RPMI7951 (cell line): ENCODE data around the gene ABCF2. TPM values are rescaled to one million over a fixed set of nuclear protein-coding genes. Genes with fewer than 3 reads are reported as not detected.

ENCODE experiments used
- DNase-seq: peaks from one replicate; pipeline ENCODE4 v3.0.0-alpha.2; 2012; ENCODE audit warnings: low read depth
- total RNA-seq: library from RNA; depleted of rRNA; stranded (reverse); fragments of >200 nt; shearing (Covaris generic); gene quantifications from 2 replicates; pipeline ENCODE4 v1.2.3, GENCODE V29; 2014

ABCF2 gene
- total RNA-seq, 1 experiment from 2014 or later = 60.4 TPM

GRCh38 chr7:151242159-151243044 lies 15.4 kb upstream of the ABCF2 start:
- DNase-seq = no peak

GRCh38 chr7:151241755-151242096 lies 14.7 kb upstream of the ABCF2 start:
- no peak for DNase-seq

GRCh38 chr7:151240942-151241754 lies 14.1 kb upstream of the ABCF2 start:
- no peak for DNase-seq

GRCh38 chr7:151240536-151240935 lies 13.5 kb upstream of the ABCF2 start:
- DNase-seq = no peak

- no peak for DNase-seq
Observed at GRCh38 chr7:151239837-151240459, 12.9 kb upstream of the ABCF2 start.

GRCh38 chr7:151238924-151239836 lies 12.2 kb upstream of the ABCF2 start:
- no peak for DNase-seq

- no peak for DNase-seq
Observed at GRCh38 chr7:151238190-151238810, 11.3 kb upstream of the ABCF2 start.

- no peak for DNase-seq
Observed at GRCh38 chr7:151237244-151238189, 10.5 kb upstream of the ABCF2 start.

- DNase-seq = no peak
Observed at GRCh38 chr7:151236406-151236805, 9.4 kb upstream of the ABCF2 start.

- no peak for DNase-seq
Observed at GRCh38 chr7:151235091-151235787, 8.2 kb upstream of the ABCF2 start.

- no peak for DNase-seq
Observed at GRCh38 chr7:151233804-151234203, 6.8 kb upstream of the ABCF2 start.

- DNase-seq = peak; percentile 82
Observed at GRCh38 chr7:151232917-151233701, 6.1 kb upstream of the ABCF2 start.

GRCh38 chr7:151232091-151232916 lies 5.3 kb upstream of the ABCF2 start, which contains the start of gene CHPF2:
Gene CHPF2 (plus strand): TSS chr7:151232483. CDS start chr7:151234012, 1,529 bp downstream.
- peak; percentile 86 for DNase-seq

GRCh38 chr7:151231080-151231479 lies 4.1 kb upstream of the ABCF2 start:
- DNase-seq = no peak

GRCh38 chr7:151229249-151229648 lies 2.2 kb upstream of the ABCF2 start:
- DNase-seq = no peak

GRCh38 chr7:151228024-151228866 lies 1.2 kb upstream of the ABCF2 start:
- no peak for DNase-seq

GRCh38 chr7:151226560-151226874 lies 488 bp downstream of the ABCF2 start:
- DNase-seq = no peak
